Bronchial epithelial cell (primary cell): ENCODE data around the gene CYP2W1. TPM values are rescaled to one million over a fixed set of nuclear protein-coding genes. Genes with fewer than 3 reads are reported as not detected.

Experiments
- DNase-seq: peaks from one replicate; pipeline ENCODE4 v3.0.0-alpha.2; 2010; ENCODE audit warnings: low read depth
- FAIRE-seq: peaks from 2 replicates; lab custom pipeline; 2011; peaks lifted over from hg19 to GRCh38; lab: Jason Lieb, UNC
- H3K27me3 ChIP-seq: 2 replicates; pipeline ENCODE4 v1.5.1; 2011; ENCODE audit warnings: low read length; ENCODE audit not compliant: control insufficient read depth, insufficient read depth
- H3K36me3 ChIP-seq: 2 replicates; pipeline ENCODE4 v1.5.1; 2011; ENCODE audit warnings: low read length; ENCODE audit not compliant: control insufficient read depth, insufficient read depth
- H3K4me3 ChIP-seq: 2 replicates; pipeline ENCODE4 v1.5.1; 2011; ENCODE audit warnings: mild to moderate bottlenecking, low read depth, low read length, control low read depth
- total RNA-seq: library from RNA; depleted of rRNA; stranded (reverse); fragments of >200 nt; gene quantifications from 2 replicates; pipeline ENCODE4 v1.2.1, GENCODE V29; 2014
- TF ChIP-seq, protein P1 (sequence below): IDR thresholded peaks from 2 replicates; pipeline ENCODE4 v1.5.1; 2011; ENCODE audit warnings: mild to moderate bottlenecking, moderate library complexity, low read length, control low read depth, inconsistent platforms; ENCODE audit not compliant: insufficient read depth, severe bottlenecking

The CYP2W1 gene
- total RNA-seq, 1 donor from 2014 or later = not detected

DNA sequence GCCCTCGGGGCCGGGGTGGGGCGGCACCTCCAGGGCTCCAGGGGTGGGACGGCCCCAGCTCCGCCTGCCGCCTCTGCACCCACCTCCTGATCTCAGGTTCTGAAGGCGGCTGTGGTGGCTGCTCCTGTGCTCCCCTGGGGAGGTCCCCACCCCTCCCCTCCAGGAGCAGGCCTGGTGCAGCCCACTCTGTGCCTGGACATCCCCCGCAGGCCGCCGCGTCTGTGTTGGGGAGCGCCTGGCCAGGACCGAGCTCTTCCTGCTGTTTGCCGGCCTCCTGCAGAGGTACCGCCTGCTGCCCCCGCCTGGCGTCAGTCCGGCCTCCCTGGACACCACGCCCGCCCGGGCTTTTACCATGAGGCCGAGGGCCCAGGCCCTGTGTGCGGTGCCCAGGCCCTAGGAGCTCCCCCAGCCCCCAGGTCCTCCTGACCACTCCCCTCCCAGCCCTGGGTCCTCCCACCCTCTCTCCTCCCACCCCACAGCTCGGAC lies 5.5 kb downstream of the CYP2W1 start:
- Histone ChIP-seq H3K27me3 (no peaks in the 10 kb centered on the region), H3K36me3 (no peaks in the 10 kb centered on the region), H3K4me3 (no peak overlapping the region)
- no peak for FAIRE-seq
- no peak for DNase-seq
- TF ChIP-seq, protein P1, sequence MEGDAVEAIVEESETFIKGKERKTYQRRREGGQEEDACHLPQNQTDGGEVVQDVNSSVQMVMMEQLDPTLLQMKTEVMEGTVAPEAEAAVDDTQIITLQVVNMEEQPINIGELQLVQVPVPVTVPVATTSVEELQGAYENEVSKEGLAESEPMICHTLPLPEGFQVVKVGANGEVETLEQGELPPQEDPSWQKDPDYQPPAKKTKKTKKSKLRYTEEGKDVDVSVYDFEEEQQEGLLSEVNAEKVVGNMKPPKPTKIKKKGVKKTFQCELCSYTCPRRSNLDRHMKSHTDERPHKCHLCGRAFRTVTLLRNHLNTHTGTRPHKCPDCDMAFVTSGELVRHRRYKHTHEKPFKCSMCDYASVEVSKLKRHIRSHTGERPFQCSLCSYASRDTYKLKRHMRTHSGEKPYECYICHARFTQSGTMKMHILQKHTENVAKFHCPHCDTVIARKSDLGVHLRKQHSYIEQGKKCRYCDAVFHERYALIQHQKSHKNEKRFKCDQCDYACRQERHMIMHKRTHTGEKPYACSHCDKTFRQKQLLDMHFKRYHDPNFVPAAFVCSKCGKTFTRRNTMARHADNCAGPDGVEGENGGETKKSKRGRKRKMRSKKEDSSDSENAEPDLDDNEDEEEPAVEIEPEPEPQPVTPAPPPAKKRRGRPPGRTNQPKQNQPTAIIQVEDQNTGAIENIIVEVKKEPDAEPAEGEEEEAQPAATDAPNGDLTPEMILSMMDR = no peak

DNA sequence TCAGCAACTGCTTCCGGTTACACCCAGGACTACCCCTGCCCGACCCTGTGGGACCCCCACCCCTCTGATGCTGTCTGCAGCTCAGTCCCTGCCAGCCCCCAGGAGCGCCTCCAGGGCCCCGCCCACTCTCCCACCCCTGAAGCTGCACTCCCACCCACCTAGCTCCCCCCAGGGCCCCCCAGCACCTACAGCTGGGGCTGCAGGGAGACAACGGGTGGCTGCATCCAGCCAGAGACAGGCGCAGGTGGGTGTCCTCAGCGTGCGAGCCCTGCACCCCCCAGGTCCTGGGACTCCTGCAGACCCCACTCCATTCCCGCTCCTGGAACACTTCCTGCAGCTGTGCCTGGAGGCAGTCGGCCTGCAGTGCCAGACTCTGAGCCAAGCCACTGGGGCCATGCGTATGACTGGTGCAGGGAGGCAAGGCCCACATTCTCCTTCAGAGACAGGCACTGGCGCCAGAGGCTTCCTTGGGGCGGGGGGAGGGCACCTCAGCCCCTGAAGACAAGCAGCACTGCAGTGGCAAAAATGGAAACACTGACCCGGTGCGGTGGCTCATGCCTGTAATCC lies 6.1 kb downstream of the CYP2W1 start:
- FAIRE-seq (no peak), DNase-seq (no peak)
- no peaks in the 10 kb centered on the region for H3K27me3 ChIP-seq
- TF ChIP-seq, protein P1 = no peak
- H3K4me3 ChIP-seq = no peak overlapping the region
- no peaks in the 10 kb centered on the region for H3K36me3 ChIP-seq

DNA sequence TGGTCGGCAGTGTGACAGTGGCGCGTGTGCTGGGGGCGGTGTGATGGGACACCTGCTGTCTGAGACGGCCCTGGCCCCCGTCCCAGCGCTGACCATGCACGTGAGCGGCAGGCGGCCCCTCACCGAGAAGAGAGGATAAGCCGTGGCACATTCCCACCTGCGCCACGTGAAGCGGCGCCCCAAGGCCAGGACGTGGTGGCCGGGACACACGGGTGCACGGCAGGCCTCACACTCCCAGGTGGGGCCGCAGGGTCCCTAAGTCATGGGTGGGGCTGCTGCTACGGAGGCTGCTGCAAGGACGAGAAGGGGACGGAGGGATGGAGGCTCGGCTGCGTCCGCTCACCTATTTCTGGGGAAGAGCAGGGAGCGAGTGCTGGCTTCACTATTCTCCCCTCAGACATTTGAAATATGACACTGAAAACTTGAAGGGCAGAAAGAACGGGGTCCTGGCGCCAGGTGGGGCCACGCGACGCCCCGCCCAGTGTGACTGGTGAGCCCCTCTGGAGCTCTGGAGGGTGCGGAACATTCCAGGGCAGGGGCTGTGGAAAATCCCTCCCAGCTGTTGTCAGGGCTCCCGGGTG lies 7.5 kb downstream of the CYP2W1 start:
- no peaks in the 10 kb centered on the region for H3K36me3 ChIP-seq
- FAIRE-seq = no peak
- TF ChIP-seq, protein P1 = no peak
- no peak overlapping the region for H3K4me3 ChIP-seq
- H3K27me3 ChIP-seq = no peaks in the 10 kb centered on the region
- no peak for DNase-seq

DNA sequence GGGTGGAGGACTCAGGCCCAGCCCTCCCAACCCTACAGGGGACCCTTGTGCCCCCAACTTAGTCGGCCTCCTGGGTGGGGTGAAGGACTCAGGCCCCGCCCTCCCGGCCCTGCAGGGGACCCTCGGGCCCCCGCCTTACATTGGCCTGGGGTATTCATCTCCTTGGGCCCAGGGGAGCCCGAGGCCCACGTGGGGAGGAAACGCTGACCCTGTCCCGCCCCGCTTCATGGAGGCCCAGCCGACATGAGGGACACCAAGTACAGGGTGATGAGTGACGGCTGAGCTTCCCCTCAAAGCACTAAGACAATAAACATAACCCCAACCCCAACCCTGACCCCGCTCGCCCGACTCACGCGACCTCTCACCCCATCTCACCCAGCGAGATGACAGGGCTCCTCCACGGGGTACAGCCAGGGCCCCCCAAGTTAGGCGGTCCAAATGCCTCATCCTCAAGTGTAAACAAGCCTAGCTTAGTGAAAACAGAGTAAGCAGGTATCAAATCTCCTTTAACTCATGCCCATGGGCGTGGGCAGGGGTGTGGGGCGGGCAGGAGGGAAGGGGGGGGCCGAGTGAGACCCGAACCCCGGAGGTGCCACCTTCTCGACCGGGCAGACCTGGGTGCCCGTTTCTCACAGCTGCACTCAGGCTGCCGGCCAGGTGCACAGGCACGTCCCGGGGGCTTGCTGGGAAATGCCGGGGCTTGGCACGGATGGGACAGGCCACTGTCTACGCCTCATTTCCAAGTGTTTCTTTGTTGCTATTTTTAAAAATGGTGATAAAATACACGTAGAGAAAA lies 8.2 kb downstream of the CYP2W1 start:
- FAIRE-seq (no peak), DNase-seq (no peak)
- Histone ChIP-seq H3K27me3 (no peaks in the 10 kb centered on the region), H3K36me3 (no peaks in the 10 kb centered on the region), H3K4me3 (no peak overlapping the region)
- TF ChIP-seq, protein P1 = no peak

DNA sequence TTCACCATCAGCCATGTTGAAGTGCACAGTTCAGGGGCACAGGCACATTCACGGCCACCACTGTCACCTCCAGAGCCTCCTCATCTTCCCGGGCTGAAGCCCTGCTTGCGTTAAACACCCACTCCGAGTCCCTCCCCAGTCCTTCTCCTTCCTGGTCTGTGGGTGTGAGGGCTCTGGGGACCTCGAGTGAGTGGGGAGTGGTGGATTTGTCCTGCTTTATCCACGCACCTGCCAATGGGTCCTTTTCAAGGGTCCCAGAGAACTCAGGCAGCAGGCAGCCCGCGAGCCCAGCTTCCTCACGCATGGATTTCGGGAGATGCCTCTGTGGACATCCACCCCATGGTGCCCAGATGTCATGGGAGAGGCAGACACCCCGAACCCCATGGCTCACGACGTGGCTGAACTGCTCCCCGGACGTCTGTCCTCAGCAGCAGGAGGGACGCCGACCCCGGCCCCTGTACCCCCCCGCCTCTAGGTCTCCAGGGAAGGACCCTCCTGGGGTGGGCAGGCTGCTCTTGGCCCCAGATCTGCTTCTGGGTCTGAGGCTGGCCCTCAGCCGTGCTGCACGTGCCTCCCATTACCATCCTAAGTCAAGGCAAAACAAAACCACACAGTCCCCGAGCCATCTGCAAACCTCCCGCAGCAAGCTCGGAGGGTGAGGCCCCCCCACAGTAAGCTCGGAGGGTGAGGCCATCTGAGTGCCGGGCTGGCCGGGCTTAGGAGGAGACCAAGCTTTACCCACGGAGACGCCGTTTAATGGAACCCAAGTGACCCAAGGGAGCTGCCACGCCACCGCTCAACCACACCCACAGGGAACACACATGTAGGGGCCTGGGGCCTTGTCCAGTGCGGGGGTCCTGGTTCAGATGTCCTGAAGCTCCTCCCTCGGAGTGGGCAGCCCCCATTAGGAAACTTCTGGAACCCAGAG lies 9.0 kb downstream of the CYP2W1 start:
- TF ChIP-seq, protein P1 = no peak
- no peaks in the 10 kb centered on the region for H3K36me3 ChIP-seq
- no peaks in the 10 kb centered on the region for H3K27me3 ChIP-seq
- H3K4me3 ChIP-seq = no peak overlapping the region
- FAIRE-seq (no peak), DNase-seq (no peak)
